AG08396 (cell line): Measurements from ENCODE around the gene PCDH8.

Source experiments
- DNase-seq: peaks from one replicate; pipeline ENCODE4 v3.0.0; 2012; ENCODE audit warnings: low spot score, mixed read lengths

Gene PCDH8

GRCh38 chr13:52848455-52849195 lies at the start of gene PCDH8:
Gene PCDH8 (minus strand): TSS chr13:52848640. CDS start chr13:52848436, 204 bp downstream.
- DNase-seq: no peak

GRCh38 chr13:52896827-52897659 lies 48.6 kb upstream of the PCDH8 start:
- no peak for DNase-seq

- DNase-seq: no peak
Observed at GRCh38 chr13:52894413-52894812, 46.0 kb upstream of the PCDH8 start.

- no peak for DNase-seq
Observed at GRCh38 chr13:52892925-52893324, 44.5 kb upstream of the PCDH8 start.

GRCh38 chr13:52891706-52892105 lies 43.3 kb upstream of the PCDH8 start:
- no peak for DNase-seq

GRCh38 chr13:52887165-52887564 lies 38.7 kb upstream of the PCDH8 start:
- no peak for DNase-seq

GRCh38 chr13:52885141-52885540 lies 36.7 kb upstream of the PCDH8 start:
- DNase-seq: no peak

- no peak for DNase-seq
Observed at GRCh38 chr13:52884429-52885010, 36.1 kb upstream of the PCDH8 start.

GRCh38 chr13:52882785-52883184 lies 34.3 kb upstream of the PCDH8 start:
- no peak for DNase-seq

- no peak for DNase-seq
Observed at GRCh38 chr13:52879950-52880741, 31.7 kb upstream of the PCDH8 start.

- DNase-seq: no peak
Observed at GRCh38 chr13:52878831-52879230, 30.4 kb upstream of the PCDH8 start.

GRCh38 chr13:52870143-52870542 lies 21.7 kb upstream of the PCDH8 start:
- no peak for DNase-seq

- no peak for DNase-seq
Observed at GRCh38 chr13:52869621-52870020, 21.2 kb upstream of the PCDH8 start.

GRCh38 chr13:52869050-52869449 lies 20.6 kb upstream of the PCDH8 start:
- DNase-seq: no peak

- no peak for DNase-seq
Observed at GRCh38 chr13:52868190-52868589, 19.8 kb upstream of the PCDH8 start.

GRCh38 chr13:52864941-52865340 lies 16.5 kb upstream of the PCDH8 start:
- no peak for DNase-seq

GRCh38 chr13:52862358-52863206 lies 14.1 kb upstream of the PCDH8 start:
- no peak for DNase-seq

GRCh38 chr13:52852444-52852843 lies 4.0 kb upstream of the PCDH8 start:
- DNase-seq: no peak

GRCh38 chr13:52851137-52851962 lies 2.9 kb upstream of the PCDH8 start:
- peak; percentile 48 for DNase-seq
